ENCODE measurements around the gene DDX42.
"Not testable (repeated sequence)": the region's sequence is repeated elsewhere in the genome, so short reads cannot be mapped to it uniquely, and the experiment has no call there.

The DDX42 gene

DNA sequence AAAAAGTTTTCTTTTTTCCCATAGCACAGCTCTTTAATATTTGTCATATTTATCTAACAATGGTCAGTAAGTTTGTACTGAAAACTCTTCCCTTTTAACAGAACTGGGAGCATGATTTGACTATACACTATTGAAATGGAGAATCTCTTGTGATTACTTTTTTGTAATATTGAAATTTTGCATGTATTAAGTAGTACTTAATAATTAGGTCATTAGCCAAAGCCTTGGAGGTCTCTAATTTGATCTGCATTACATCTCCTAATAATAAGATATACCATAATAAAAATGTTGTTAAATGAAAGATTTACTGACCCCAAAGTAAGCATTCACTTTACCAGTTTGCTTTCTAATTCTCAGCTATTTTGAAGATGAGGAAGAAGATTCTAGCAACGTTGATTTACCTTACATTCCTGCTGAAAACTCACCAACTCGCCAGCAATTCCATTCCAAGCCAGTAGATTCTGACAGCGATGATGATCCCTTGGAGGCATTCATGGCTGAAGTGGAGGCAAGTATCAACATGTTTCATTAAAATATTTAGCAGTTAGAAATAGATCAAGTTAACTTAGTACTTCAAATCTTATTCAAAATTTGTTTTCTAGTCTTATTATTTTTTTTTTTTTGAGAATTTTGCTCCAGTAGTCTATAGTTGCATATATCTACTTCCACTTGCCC lies 18.2 kb downstream of the DDX42 start:
- H3K4me2 ChIP-seq (ENCODE audit: low read length) = no peak overlapping the region
- no peak overlapping the region for H3K4me3 ChIP-seq (ENCODE audit: low read depth, low read length)
- no peaks in the 10 kb centered on the region for H3K9me3 ChIP-seq (ENCODE audit: control insufficient read depth, low read length)
- H3K36me3 ChIP-seq (ENCODE audit: control insufficient read depth, insufficient read depth, low read length) = no peaks in the 10 kb centered on the region
- H3K4me1 ChIP-seq = no peaks in the 10 kb centered on the region
- H3K27me3 ChIP-seq (ENCODE audit: control insufficient read depth, insufficient read depth, low read length) = no peaks in the 10 kb centered on the region
- H3K79me2 ChIP-seq = peaks cover 27% of the 10 kb centered on the region
- H3K9ac ChIP-seq = no peak overlapping the region
- no peak overlapping the region for H3K27ac ChIP-seq
- no peak for TF ChIP-seq CTCF (IDR thresholded peaks at IDR 0.05)
- H2AFZ ChIP-seq = no peak overlapping the region

DNA sequence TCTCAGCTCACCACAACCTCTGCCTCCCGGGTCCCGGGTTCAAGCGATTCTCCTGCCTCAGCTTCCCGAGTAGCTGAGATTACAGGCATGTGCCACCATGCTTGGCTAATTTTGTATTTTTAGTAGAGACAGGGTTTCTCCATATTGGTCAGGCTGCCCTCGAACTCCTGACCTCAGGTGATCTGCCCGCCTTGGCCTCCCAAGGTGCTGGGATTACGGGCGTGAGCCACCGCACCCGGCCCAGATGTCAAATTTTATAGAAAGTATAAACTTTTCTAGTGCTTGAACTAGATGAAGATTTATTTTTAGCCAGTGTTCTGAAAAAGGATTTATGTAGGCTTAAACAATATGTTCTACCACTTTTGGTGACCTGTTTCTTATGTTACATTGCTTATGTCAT lies 22.4 kb downstream of the DDX42 start:
- H3K9ac ChIP-seq; H3K27me3 ChIP-seq (ENCODE audit: control insufficient read depth, insufficient read depth, low read length); H3K9me3 ChIP-seq (ENCODE audit: control insufficient read depth, low read length); H3K27ac ChIP-seq; H3K79me2 ChIP-seq; H3K4me1 ChIP-seq; H3K36me3 ChIP-seq (ENCODE audit: control insufficient read depth, insufficient read depth, low read length); H2AFZ ChIP-seq; H3K4me3 ChIP-seq (ENCODE audit: low read depth, low read length); H3K4me2 ChIP-seq (ENCODE audit: low read length): not testable (repeated sequence)

- H3K9ac ChIP-seq = no peak overlapping the region
- no peak for TF ChIP-seq CTCF (IDR thresholded peaks at IDR 0.05)
- H3K27ac ChIP-seq = no peak overlapping the region
- H3K9me3 ChIP-seq (ENCODE audit: control insufficient read depth, low read length) = no peaks in the 10 kb centered on the region
- no peak overlapping the region for H3K4me3 ChIP-seq (ENCODE audit: low read depth, low read length)
- no peaks in the 10 kb centered on the region for H3K4me1 ChIP-seq
- no peaks in the 10 kb centered on the region for H3K27me3 ChIP-seq (ENCODE audit: control insufficient read depth, insufficient read depth, low read length)
- H2AFZ ChIP-seq = no peak overlapping the region
- H3K79me2 ChIP-seq = peaks cover 5% of the 10 kb centered on the region
- no peaks in the 10 kb centered on the region for H3K36me3 ChIP-seq (ENCODE audit: control insufficient read depth, insufficient read depth, low read length)
- H3K4me2 ChIP-seq (ENCODE audit: low read length) = no peak overlapping the region
Measured at GRCh38 chr17:63798572-63799106, 24.7 kb downstream of the DDX42 start.

DNA sequence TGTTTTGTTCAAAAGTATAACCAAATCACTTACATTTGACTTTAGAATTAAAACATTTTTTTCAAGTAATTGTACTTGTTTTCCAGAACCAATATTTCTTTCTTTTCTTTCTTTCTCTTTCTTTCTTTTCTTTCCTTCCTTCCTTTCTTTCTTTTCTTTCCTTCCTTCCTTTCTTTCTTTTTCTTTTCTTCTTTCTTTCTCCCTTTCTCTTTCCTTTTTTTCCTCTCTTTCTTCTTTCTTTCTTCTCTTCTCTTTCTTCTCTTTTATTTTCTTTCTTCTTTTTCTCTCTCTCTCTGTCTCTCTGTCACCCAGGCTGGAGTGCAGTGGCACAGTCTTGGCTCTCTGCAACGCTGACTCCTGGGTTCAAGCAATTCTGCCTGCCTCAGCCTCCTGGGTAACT lies 26.8 kb downstream of the DDX42 start:
- Histone ChIP-seq H3K27ac (no peak overlapping the region), H3K27me3 (ENCODE audit: control insufficient read depth, insufficient read depth, low read length) (no peaks in the 10 kb centered on the region), H3K4me2 (ENCODE audit: low read length) (no peak overlapping the region), H3K9me3 (ENCODE audit: control insufficient read depth, low read length) (no peaks in the 10 kb centered on the region), H2AFZ (no peak overlapping the region), H3K4me3 (ENCODE audit: low read depth, low read length) (no peak overlapping the region), H3K79me2 (peaks cover 4% of the 10 kb centered on the region), H3K36me3 (ENCODE audit: control insufficient read depth, insufficient read depth, low read length) (no peaks in the 10 kb centered on the region), H3K4me1 (no peaks in the 10 kb centered on the region), H3K9ac (no peak overlapping the region)
- no peak for TF ChIP-seq CTCF (IDR thresholded peaks at IDR 0.05)

- H3K4me1 ChIP-seq = no peaks in the 10 kb centered on the region
- H3K36me3 ChIP-seq (ENCODE audit: control insufficient read depth, insufficient read depth, low read length) = no peaks in the 10 kb centered on the region
- no peak overlapping the region for H3K27ac ChIP-seq
- peaks cover 2% of the 10 kb centered on the region for H3K79me2 ChIP-seq
- H3K4me2 ChIP-seq (ENCODE audit: low read length) = no peak overlapping the region
- H2AFZ ChIP-seq = no peak overlapping the region
- H3K9me3 ChIP-seq (ENCODE audit: control insufficient read depth, low read length) = no peaks in the 10 kb centered on the region
- H3K9ac ChIP-seq = no peak overlapping the region
- no peak for TF ChIP-seq CTCF (IDR thresholded peaks at IDR 0.05)
- H3K27me3 ChIP-seq (ENCODE audit: control insufficient read depth, insufficient read depth, low read length) = no peaks in the 10 kb centered on the region
- H3K4me3 ChIP-seq (ENCODE audit: low read depth, low read length) = no peak overlapping the region
Measured at GRCh38 chr17:63804328-63804727, 30.4 kb downstream of the DDX42 start.

All from parathyroid adenoma (tissue), 2 donors.